OCI-M1 (cell line): ENCODE results near the gene ATF1.

Experiments used
- DNase-seq: peaks from one replicate; lab custom pipeline; 2025; lab: John Stamatoyannopoulos, UW

Gene ATF1

DNA sequence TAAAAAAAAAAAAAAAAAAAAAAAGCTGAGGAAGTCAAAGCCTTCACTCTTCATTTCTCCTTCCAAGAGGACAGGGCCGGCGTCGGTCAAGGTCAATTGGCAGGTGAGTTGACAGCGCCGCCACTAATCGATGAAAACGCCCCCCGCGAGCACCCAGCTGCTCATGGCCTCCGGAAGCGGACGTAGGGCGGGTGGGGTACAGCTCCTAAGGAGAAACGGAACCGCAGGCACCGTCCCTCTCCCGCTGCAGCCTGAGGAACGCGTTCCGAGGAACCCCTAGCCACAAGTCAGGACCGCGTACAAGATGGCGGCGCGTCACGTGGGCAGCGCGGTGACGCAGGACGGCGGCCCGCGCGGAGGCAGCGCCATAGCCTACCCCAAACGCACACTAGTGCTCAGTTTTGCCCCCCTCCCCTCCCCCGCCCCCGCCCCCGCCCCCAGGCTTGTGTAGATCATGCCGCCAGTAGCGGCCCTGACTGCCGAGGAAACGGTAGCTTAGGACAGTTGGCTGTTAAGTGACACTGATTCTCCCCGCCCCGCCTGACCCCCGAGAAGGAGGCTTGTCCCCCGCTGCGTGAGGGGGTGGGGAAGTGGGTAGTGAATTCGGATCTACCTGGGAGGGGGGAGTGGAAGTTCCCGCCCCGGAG is at the start of gene ATF1:
TSS of gene ATF1 (plus strand) at position 463 of the 647 bp plus-strand sequence. CDS start 16,045 bp downstream, outside the sequence.
- peak; percentile 96 for DNase-seq

DNA sequence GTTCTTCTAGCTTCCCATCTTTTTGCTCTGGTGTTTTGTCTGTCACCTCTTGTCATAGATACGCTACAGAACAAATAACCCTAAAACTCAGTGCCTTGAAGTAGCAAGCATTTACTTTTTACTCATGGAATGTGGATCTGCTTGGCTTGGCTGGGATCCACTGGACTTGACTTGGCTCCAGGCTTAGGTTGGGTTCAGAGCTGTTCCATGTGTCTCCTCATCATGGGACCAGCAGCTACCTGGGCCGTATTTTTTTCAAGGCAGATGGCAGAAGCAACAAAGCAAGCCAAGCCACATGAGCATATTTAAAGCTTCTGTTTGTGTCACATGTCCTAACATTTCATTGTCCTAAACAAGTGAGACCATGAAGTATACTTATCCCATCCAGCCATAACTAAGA is 48.7 kb upstream of the ATF1 start:
- DNase-seq: no peak

DNA sequence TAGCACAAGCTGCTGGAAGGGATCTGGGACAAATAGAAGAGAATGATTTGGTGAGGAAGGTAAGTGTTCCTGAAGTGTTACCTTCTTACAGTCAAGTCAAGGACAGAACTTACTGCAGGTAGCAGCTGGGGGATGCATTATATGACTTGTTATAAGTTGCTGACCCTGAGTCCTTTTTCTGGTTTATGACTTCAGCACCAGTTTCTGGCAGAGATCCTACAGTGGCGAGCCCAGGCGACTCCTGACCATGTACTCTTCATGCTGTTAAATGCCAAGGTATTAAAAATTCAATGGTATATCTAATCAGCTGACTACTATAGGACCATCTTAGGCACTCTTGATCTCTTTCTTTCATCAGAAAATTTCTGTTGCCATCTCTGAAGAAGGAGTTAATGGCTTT is 45.1 kb upstream of the ATF1 start:
- DNase-seq: no peak

DNA sequence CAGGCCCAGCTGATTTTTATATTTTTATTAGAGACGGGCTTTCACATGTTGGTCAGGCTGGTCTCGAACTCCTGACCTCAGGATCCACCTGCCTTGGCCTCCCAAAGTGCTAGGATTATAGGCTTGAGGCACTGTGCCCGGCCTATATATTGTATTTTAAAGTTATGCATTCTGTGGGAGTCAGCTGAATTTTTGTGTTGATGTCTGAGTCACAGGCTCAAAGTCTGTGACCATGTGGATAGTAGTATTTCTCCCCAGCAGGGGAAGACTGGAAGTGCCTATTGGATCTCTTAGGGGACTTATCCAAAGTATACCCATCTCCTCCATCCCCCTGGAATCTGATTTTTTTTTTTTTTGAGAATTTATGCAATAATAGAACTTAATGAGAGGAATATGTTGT is 43.8 kb upstream of the ATF1 start:
- DNase-seq: no peak

DNA sequence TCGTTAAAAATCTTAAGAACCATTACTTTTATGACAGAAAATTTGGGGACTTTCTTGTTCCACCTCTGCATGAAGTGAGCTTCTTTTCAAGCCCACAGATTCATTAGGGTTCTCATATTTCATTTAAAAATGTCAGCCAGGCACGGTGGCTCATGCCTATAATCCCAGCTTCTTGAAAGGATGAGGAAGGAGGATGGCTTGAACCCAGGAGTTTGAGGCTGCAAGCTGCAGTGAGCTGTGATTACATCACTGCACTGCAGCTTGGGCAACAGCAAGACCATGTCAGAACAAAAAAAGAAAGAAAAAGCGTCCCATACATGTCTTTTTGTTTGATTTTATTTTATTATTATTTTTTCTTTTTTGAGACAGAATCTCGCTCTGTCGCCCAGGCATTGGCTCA is 43.4 kb upstream of the ATF1 start:
- no peak for DNase-seq

DNA sequence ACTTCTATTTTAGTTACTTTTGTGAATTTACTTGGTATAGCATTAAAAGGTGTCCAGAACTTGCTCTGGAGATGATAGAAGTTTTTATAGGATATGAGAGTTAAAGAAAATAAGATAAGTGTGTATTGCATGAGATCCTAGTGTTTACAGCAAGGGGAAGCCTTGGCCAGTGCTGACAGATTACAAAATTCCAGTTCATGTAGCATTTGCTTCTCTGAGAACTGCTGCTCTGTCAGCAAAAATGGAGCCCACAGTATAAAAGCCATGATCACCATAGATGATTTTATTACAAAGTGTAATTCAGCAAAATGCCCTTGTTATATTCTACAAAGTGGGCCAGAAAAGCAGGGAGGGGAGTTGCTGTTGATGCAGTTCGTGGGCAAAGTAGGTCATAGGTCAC is 40.0 kb upstream of the ATF1 start:
- DNase-seq: no peak

DNA sequence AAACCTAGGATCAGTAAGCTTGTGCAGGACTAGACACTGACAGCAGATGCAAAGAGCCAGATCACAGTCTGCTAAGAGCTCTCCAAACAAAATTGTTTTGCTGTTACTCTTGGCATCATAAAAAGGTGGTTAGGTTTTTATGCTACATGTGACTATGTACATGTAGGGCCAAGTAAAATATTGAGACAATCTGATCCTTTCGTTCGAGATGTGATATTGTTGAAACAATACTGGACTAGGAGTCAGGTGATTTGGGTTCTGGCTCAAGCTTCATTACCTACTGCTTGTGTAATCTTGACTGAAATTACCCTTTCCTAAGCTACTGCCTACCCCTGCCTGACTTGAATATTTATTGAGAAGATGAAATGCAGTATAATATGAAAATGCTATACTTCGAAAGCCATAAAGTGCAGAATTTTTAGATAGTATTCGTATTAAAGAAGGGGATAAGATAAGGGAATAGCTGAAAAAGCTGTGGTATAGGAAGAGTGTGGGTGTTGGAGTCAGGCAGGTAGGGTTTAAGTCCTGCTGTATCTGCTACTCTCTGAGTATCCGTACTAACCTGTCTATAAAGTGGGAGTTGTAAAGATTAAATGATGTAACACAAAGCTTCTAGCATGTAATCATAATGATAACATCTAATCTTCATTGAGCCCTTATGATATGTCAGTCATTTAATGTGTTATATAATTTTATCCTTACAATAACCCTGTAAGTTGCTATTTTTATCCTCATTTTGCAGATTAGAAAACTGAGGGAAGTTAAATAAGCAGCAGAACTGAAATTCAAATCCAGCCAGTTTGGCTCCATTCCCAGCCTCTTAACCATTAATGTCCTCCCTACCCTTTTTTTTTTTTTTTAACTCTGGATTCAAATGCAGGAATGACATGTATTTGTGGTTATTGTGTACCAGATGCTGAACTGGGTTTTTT is 38.6 kb upstream of the ATF1 start:
- no peak for DNase-seq

DNA sequence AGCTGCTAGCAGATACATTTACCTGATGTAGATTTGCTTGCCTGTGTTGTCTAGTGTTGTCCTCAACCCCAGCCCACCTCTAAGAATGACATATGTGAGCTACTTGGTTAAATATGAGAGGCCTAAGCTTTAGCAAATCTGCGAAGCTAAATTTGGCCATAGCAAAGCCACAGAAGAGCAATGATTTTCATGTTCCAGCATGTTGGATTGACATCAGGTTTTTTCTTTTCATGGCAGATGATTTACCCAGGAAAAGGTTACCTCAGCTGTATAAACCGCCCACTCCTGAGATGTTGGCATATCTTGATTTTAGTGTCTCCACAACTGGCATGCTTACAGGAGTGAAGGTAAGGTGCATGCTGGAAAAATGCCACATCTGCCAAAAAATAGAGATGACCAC is 36.4 kb upstream of the ATF1 start:
- no peak for DNase-seq

DNA sequence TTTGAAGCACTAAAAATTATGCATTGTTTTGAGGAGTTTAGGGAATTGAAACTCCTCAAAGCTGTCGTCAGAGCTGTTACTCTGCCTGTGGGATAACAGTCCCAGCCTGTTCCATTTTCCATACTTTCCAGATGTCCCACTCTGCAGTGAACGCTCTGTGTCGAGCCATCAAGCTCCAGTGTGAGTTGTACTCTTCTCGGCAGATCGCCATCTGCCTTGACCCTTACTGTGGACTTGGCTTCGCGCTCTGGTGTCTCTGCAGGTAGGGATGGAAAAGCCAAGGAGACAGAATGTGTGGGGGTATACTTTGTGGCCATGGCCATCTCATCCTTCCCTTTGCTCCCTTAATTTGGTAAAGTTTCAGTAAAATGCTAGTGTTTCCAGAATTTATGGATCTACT is 35.5 kb upstream of the ATF1 start:
- no peak for DNase-seq

DNA sequence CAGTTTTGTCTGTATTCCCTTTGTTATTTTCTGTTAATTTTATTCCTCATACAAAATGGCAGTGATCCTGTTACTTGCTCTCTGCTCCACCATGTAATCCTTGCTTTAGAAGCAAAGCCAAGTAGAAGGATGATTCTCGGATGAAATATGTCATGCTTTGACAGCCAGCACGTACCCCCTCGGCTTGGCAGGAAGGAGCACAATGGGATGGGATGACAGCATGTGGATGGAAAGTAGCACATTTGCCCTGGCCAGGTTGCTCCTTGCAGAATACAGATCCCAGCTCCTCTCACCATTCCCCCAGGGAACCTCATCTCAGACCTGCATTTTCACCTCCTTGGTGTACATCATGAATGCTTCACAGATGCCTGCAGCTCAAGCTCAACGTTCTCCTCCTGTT is 35.1 kb upstream of the ATF1 start:
- DNase-seq: no peak

DNA sequence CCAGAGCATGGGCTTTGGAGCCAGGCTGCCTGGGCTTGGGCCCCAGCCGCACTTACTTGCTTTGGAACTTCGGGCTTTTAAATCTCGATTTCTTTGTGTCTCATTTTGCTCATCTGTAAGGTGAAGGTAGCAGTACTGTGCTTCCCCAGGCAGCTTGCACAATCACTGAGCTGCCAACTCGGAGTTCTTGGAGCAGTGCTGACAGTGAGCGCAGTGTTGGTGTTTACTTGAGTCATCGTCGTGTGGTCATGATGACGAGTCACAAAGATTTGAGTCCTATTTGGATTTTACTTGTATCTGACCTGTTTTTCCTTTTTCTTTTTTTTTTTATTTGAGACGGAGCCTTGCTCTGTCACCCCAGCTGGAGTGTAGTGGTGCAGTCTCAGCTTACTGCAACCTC is 31.3 kb upstream of the ATF1 start:
- DNase-seq: no peak

DNA sequence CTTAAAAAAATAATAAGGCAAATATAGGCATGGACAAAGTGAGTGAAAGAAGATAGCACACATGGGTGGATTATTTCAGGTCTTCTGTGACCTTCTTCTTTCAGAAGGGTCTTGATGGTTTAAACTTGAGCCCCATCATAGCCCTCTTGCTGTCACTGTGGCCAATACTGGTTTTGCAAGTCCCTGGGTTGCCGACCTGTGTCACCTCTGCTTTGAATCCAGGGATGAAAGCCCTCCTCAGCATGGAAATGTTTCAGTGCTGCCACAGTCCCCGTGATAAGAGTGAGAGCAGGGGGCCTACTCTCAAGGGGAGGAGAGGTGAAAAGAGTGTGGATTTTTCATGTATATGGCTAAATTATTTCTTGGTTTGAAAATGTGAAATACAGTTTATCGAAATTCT is 30.2 kb upstream of the ATF1 start:
- no peak for DNase-seq

DNA sequence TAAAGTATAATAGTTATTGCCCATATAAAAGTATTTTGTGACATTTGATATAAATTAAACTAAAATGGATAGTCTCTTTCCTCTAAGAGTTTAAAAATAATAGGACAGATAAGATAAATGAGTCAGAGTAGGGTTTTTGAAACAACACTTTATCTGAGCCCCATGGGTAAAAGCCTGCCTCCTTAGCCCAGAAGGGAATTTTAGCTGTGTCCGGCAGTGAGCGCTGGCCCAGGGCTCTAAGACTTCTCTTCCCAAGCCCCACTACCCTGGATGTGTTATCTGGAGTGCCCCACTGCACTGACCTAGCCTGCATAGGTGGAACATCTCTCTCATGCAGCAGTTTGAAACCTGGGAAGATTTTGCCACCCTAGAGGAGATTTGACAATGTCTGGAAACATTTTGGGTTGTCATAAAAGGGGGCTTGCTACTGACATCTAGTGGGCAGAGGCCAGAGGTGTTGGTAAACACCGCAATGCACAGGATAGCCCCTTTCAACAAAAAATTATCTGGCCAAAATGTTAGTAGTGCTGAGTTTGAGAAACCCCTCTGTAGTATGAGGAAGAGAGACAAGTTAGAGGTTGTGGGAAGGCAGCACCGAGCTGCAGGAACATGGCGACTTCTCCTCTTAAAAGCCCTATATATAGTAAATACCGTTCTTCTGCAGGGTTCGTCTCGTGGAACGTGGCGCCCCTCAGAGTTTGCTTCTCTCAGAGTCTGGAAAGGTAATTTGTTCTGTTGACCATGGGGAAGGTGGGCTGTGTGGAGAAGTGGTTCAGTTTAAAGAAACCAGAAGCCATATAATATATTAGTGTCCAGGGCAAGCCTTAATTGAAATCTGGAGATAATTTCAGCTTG is 29.3 kb upstream of the ATF1 start:
- DNase-seq: peak; percentile 60

DNA sequence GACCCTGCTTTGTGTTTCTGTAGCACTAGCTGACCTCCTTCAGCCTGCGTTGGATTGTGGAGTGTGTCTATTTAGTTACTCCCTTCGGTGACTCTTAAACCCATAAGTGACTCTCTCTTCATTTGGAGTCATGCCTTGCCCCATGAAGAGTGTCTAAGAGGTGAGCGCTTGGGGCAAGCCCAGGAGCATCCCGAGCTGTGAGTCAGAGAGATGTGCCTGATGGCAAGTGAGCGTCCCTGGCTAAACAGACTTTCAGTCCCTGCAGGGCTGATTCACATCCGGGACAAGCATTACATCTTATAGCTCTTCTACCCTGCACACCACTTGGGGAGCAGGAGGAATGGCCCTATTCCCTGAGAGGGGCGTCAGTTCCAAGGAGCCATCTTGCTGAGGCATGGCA is 24.3 kb upstream of the ATF1 start:
- DNase-seq: no peak

DNA sequence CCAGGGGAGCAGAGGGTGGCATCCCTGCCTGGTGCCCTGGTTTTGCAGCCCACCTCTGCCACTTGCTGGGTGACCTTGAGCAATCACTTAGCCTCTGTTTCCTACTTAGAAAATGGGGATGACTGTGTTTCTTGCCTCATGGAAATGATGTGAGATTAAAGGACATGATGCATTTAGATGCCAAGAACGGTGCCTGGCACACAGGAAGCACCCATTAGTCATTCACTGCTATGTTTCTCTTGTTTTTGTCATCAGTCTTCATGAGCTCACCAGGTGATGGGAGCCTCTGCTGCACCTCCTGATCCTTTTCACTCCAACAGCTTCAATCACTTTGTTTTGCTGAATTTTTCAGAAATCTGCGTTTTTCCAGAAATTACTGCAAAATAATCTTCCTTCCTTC is 23.6 kb upstream of the ATF1 start:
- no peak for DNase-seq

DNA sequence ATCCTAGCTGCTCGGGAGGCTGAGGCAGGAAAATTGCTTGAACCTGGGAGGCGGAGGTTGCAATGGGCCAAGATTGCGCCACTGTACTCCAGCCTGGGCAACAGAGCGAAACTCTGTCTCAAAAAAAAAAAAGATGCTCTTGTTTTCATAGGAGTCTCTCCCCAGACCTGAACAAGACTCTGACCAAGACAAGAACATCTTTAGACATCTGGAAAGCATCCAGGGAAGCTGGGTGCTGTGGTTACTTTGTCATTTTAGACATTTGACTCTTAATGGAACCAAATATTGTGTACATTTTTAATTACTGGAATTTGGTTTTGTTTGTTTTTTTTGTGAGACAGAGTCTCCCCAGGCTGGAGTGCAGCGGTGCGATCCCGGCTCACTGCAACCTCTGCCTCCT is 21.1 kb upstream of the ATF1 start:
- DNase-seq: no peak

DNA sequence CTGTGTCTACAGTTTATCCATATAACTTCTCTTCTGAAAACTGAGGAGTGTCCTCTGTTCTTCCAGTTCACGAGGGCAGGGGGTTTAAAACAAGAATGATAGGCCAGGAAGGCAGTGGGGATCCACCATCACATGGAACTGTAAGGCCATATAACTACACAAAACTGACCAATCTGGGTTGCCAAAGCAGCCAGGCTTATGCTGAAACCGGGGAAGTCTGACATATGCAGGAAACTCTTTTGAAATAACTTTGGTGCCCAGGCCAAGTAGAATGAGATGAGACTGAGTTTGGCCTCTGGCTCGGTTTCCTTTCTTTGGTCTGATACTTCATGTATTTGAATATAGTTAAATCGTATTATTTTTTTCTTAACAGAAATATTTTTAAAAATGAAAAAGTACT is 18.0 kb upstream of the ATF1 start:
- no peak for DNase-seq

DNA sequence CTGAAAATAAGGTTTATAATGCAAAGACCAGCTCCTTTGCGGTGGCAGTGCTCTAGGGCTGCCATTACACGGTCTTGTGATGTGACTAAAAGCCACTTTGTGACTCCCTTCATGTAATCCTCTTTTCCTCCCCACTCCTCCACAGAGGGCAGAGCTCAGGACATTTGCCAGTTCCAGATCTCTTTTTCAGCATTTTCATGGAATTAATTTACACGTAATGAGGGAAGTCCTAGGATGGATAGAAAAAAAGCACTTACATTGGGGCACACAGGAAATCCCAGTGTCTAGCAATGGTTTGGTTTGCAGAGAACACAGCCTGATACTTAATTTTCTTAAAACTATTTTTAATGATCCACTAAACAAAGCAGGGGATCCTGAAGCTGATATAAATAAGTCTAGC is 17.5 kb upstream of the ATF1 start:
- no peak for DNase-seq

DNA sequence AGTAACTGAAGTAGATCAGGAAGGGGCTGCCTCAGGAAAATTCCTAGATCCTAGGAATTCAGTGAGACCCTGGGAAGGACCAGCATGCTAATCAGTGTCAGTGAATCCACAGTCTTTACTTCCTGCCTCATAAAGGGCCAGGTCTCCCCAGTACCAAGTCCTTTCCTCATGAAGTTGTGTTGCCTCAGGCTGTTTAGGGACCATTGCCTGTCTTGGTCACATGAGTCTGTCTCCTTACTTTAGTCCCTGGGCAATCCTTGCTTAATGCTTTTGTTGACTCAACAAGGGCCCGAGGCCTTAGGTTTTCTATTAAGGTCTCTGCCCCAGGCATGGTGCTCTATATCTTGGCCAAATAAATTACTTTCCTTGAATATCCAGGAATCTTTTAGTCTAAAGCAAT is 16.1 kb upstream of the ATF1 start:
- no peak for DNase-seq

DNA sequence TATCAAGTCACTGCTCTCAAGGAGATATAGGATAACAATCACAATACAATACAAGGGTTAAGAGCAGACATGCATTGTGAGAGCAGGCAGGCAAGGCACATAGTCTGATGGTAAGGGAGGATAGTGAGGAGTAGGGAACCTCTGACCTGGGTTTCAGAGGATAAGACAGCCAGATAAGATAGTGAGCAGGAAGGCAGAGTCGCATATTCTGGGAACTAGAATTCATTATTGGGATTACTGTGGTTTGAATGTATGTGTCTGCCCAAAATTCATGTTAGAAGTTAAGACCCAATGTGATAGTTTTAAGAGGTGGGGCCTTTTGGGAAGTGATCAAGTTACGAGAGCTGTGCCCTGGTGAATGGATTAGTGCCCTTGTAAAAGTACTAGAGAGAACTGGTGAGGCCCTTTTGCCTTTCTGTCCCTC is 14.4 kb upstream of the ATF1 start:
- DNase-seq: peak; percentile 17

DNA sequence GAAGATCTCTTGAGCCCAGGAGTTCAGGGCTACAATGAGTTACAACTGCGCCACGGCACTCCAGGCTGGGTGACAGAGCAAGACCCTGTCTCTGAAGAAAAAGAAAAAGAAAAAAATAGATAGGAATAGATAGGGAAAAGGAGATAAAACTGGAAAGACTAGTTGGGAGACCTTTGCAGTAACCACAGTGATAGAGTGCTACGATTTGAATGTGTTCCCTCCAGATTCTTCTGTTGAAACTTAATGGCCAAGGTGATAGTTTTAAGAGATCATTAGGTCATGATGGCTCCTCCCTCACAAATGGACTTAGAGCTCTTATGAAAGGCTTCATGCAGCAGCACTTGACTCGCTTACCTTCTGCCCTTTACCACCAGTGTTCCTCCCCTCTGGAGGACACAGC is 13.5 kb upstream of the ATF1 start:
- DNase-seq: no peak

DNA sequence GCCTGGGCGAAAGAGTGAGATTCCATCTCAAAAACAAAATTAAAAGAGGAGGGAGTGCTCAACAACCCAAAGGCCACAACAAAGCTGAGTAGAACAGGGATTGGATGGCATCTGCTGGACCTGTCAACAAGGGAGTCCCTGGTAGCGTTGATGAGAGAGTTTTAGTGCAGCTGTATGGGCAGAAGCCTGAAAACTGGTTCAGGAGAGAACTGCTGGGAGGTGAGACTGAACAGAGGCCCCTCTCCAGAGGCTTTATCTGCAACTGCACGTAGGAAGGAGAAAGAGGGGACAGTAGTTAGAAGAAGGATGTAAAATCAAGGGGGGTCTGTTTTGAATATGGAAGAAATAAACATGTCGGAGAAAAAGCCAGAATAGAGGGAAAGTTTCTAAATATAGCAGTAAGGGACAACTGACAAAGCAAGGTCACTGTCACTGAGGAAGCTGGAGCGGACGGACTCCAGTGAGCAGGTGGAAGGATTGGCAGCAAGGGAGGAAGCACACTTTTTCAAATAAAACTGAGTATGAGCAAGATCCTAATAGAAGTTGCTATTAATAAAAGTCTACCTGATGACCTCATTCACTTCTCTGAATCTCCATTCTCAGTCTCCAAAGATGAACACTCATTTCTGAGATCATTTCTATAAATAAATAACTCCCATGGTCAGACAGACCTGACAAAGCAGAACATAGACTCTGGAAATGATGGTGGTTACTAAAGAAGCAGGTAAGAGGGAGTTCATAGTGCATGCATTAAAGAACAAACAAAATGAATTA is 11.8 kb upstream of the ATF1 start:
- peak; percentile 25 for DNase-seq
